PC-9 (cell line): ENCODE data around the gene IGFL1.

Experiments used
- CTCF ChIP-seq: fragments of 200-600 bp; sonication (generic); conservative IDR thresholded peaks from 2 replicates; pipeline ENCODE4 v1.6.1; 2017; ENCODE audit warnings: mixed run types, antibody characterized with exemption, mild to moderate bottlenecking, moderate library complexity
- EZH2 ChIP-seq: fragments of 200-600 bp; sonication (generic); IDR thresholded peaks from 2 replicates; pipeline ENCODE4 v1.8.0; 2017; ENCODE audit warnings: antibody characterized with exemption, low read depth

- no peak for TF ChIP-seq EZH2
- no peak for TF ChIP-seq CTCF
Observed at GRCh38 chr19:46251416-46251815, 21.9 kb downstream of the IGFL1 start.
